ENCODE data around the gene SST. TPM values are rescaled to one million over a fixed set of nuclear protein-coding genes. Genes with fewer than 3 reads are reported as not detected.

The SST gene
- total RNA-seq, 4 donors from 2014 or later = 14.2 to 29.5 (median 16.2) TPM; not detected in 1

- Histone ChIP-seq H3K9me3 (no peaks in the 10 kb centered on the region), H3K4me3 (no peak overlapping the region), H3K36me3 (no peaks in the 10 kb centered on the region), H3K27me3 (no peaks in the 10 kb centered on the region), H3K4me1 (peaks cover 0 to 5% (median 0%) of the 10 kb centered on the region in 4 donors), H3K27ac (no peak overlapping the region)
- 5 to 28% methylated on average over 2 to 4 of the region's 4 CpGs for WGBS, 2 donors (ENCODE audit: low coverage in 1 of 2)
- in situ Hi-C loops (cut with MboI; ENCODE audit: low pct_ligation_motif_present in 1 of 4, low pct_unique_long_range_greater_than_20kb in 1 of 4, low sequenced_read_pairs in 3 of 4) = no loop called here
- no peak for TF ChIP-seq EP300 (IDR thresholded peaks at IDR 0.05; ENCODE audit: low read depth)
- peak; percentile 83 to 94 (median 91) for TF ChIP-seq CTCF (IDR thresholded peaks at IDR 0.05)
- intact Hi-C loops (cut with DNase I; ENCODE audit: low total_unique reads) = no loop called here
- DNase-seq = peak; percentile 78
Observed at GRCh38 chr3:187714404-187714979, 44.3 kb upstream of the SST start.

- 60 to 79% methylated on average over 2 of the region's 2 CpGs for whole genome bisulfite sequencing, 2 donors (ENCODE audit: low coverage in 1 of 2)
- intact Hi-C loops (cut with DNase I; ENCODE audit: low total_unique reads) (no loop called here), in situ Hi-C loops (cut with MboI; ENCODE audit: low pct_ligation_motif_present in 1 of 4, low pct_unique_long_range_greater_than_20kb in 1 of 4, low sequenced_read_pairs in 3 of 4) (no loop called here)
- Histone ChIP-seq H3K27me3 (no peaks in the 10 kb centered on the region), H3K9me3 (no peaks in the 10 kb centered on the region), H3K27ac (no peak overlapping the region), H3K36me3 (no peaks in the 10 kb centered on the region), H3K4me3 (no peak overlapping the region), H3K4me1 (peaks cover 0 to 5% (median 0%) of the 10 kb centered on the region in 4 donors)
- no peak for DNase-seq
- TF ChIP-seq POLR2AphosphoS5 (IDR thresholded peaks at IDR 0.05) (no peak), CTCF (IDR thresholded peaks at IDR 0.05) (no peak), EP300 (IDR thresholded peaks at IDR 0.05; ENCODE audit: low read depth) (no peak), POLR2A (IDR thresholded peaks at IDR 0.05) (no peak)
Observed at GRCh38 chr3:187713504-187713903, 43.3 kb upstream of the SST start.

DNA sequence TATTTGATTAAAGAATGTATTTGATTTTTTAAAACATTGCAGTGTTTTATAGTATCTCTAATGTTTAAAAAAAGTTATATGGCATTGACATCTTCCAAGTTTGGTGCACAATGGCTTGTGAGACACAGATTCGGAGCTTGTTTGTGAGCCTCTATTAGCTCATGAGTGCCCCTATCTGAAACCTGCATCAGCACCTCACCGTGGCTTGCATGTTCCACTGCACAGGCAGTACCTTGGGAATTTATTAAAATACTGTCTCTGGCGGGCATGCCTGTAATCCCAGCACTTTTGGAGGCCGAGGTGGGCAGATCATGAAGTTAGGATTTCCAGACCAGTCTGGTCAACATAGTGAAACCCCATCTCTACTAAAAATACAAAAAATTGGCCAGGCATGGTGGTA lies 39.0 kb upstream of the SST start:
- Histone ChIP-seq H3K27ac (no peak overlapping the region), H3K36me3 (no peaks in the 10 kb centered on the region), H3K4me3 (no peak overlapping the region), H3K9me3 (no peaks in the 10 kb centered on the region), H3K4me1 (peaks cover 0 to 4% (median 0%) of the 10 kb centered on the region in 4 donors), H3K27me3 (no peaks in the 10 kb centered on the region)
- in situ Hi-C loops (cut with MboI; ENCODE audit: low pct_ligation_motif_present in 1 of 4, low pct_unique_long_range_greater_than_20kb in 1 of 4, low sequenced_read_pairs in 3 of 4) (loop anchor here in 1 of 4 donors (10.0 kb wide), 1 partner anchor 484 kb away; no protein-coding TSS in a partner anchor), intact Hi-C loops (cut with DNase I; ENCODE audit: low total_unique reads) (no loop called here)
- TF ChIP-seq POLR2AphosphoS5 (IDR thresholded peaks at IDR 0.05) (no peak), CTCF (IDR thresholded peaks at IDR 0.05) (no peak), EP300 (IDR thresholded peaks at IDR 0.05; ENCODE audit: low read depth) (no peak), POLR2A (IDR thresholded peaks at IDR 0.05) (no peak)
- WGBS, 2 donors (ENCODE audit: low coverage in 1 of 2) = 76 to 96% methylated on average over 3 to 4 of the region's 4 CpGs
- DNase-seq = no peak

DNA sequence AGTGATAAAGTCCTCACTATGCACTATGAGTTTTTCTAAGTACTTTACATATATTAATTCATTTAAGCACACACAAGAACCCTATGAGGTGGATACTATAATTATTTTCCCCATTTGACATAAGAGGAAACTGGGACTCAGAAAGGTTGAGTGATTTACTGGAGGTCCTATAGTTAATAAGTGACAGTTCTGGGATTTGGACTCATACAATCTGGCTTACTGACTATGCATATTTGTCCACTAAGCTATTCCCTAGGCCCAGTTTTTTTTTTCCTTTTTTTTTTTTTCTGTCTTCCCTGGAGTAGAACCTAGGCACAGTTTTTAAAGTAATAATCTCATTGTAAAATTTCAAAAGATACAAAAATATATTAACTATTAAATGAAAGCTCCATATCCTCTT lies 38.5 kb upstream of the SST start:
- Histone ChIP-seq H3K4me3 (no peak overlapping the region), H3K27ac (no peak overlapping the region), H3K4me1 (no peaks in the 10 kb centered on the region), H3K9me3 (no peaks in the 10 kb centered on the region), H3K27me3 (no peaks in the 10 kb centered on the region), H3K36me3 (no peaks in the 10 kb centered on the region)
- in situ Hi-C loops (cut with MboI; ENCODE audit: low pct_ligation_motif_present in 1 of 4, low pct_unique_long_range_greater_than_20kb in 1 of 4, low sequenced_read_pairs in 3 of 4) (loop anchor here in 1 of 4 donors (10.0 kb wide), 1 partner anchor 484 kb away; no protein-coding TSS in a partner anchor), intact Hi-C loops (cut with DNase I; ENCODE audit: low total_unique reads) (no loop called here)
- TF ChIP-seq POLR2A (IDR thresholded peaks at IDR 0.05) (no peak), EP300 (IDR thresholded peaks at IDR 0.05; ENCODE audit: low read depth) (no peak), CTCF (IDR thresholded peaks at IDR 0.05) (no peak), POLR2AphosphoS5 (IDR thresholded peaks at IDR 0.05) (no peak)
- no peak for DNase-seq
